Fibroblast of skin of left quadriceps (primary cell): ENCODE measurements around the gene ZSCAN1.

Source experiments
- DNase-seq, 2 experiments: peaks; one replicate each; pipeline ENCODE4 v3.0.0-alpha.2; 2013; ENCODE audit warnings: low read depth in 2 of 2

Gene ZSCAN1

GRCh38 chr19:58040751-58041525 is 7.1 kb downstream of the ZSCAN1 start:
- DNase-seq = no peak

GRCh38 chr19:58042495-58043340 is 8.9 kb downstream of the ZSCAN1 start:
- DNase-seq = no peak

GRCh38 chr19:58044391-58044790 is 10.6 kb downstream of the ZSCAN1 start:
- DNase-seq = no peak

GRCh38 chr19:58044886-58045285 is 11.1 kb downstream of the ZSCAN1 start:
- no peak for DNase-seq

- no peak for DNase-seq
These were observed 11.7 kb downstream of the ZSCAN1 start for GRCh38 chr19:58045411-58046050.

GRCh38 chr19:58046856-58047255 is 13.0 kb downstream of the ZSCAN1 start:
- DNase-seq = no peak

GRCh38 chr19:58047672-58048071 is 13.8 kb downstream of the ZSCAN1 start:
- DNase-seq = no peak

GRCh38 chr19:58052256-58052655 is 18.4 kb downstream of the ZSCAN1 start:
- no peak for DNase-seq

GRCh38 chr19:58053480-58054156 is 19.8 kb downstream of the ZSCAN1 start:
- no peak for DNase-seq

GRCh38 chr19:58054901-58055874 is 21.4 kb downstream of the ZSCAN1 start:
- no peak for DNase-seq

- DNase-seq = no peak
These were observed 22.4 kb downstream of the ZSCAN1 start for GRCh38 chr19:58056261-58056660.

GRCh38 chr19:58056861-58057260 is 23.0 kb downstream of the ZSCAN1 start:
- DNase-seq = no peak

GRCh38 chr19:58058467-58058866 is 24.6 kb downstream of the ZSCAN1 start:
- DNase-seq = no peak

GRCh38 chr19:58059003-58059670 is 25.3 kb downstream of the ZSCAN1 start, which contains the start of gene ZNF135:
Gene ZNF135, plus strand, starts transcription at chr19:58059282. Its CDS starts 721 bp downstream, at chr19:58060003.
- DNase-seq = peak; percentile 68 to 71

- DNase-seq = no peak
These were observed 25.9 kb downstream of the ZSCAN1 start for GRCh38 chr19:58059671-58060078.

- no peak for DNase-seq
These were observed 26.4 kb downstream of the ZSCAN1 start for GRCh38 chr19:58060231-58060630.

GRCh38 chr19:58063712-58064111 is 29.9 kb downstream of the ZSCAN1 start:
- no peak for DNase-seq

- no peak for DNase-seq
These were observed 33.6 kb downstream of the ZSCAN1 start for GRCh38 chr19:58067240-58067912.

GRCh38 chr19:58079792-58080191 is 46.0 kb downstream of the ZSCAN1 start:
- no peak for DNase-seq
